HCT116 (cell line): ENCODE measurements around the gene CCM2. TPM values are rescaled to one million over a fixed set of nuclear protein-coding genes. Genes with fewer than 3 reads are reported as not detected.

ENCODE experiments used
- ATAC-seq: fragments of 200-7000 bp; cut with Tn5 transposase; 2 replicates; pipeline ENCODE4 v1.9.1; 2020; ENCODE audit warnings: mild to moderate bottlenecking, moderate library complexity
- BruUV-seq: library from RNA; stranded (reverse); fragments of 400-500 nt; replicated peaks from 2 replicates; lab custom pipeline; 2021; lab: Mats Ljungman, UMichigan
- CTCF ChIA-PET: fragments of 300-600 bp; sonication (Branson Sonifier 250); formaldehyde crosslinking; loops from one replicate; lab custom pipeline; 2021; ENCODE audit warnings: antibody characterized with exemption; lab: Charles Lee
- POLR2A ChIA-PET: fragments of 300-600, 350-600 bp; sonication (Branson Sonifier 250); formaldehyde crosslinking; loops from one replicate; lab custom pipeline; 2021; ENCODE audit warnings: antibody characterized with exemption; lab: Charles Lee
- RAD21 ChIA-PET, 2 experiments: fragments of 300-600 bp; sonication (Branson Sonifier 250); formaldehyde crosslinking; loops; one replicate each; lab custom pipeline; 2023; ENCODE audit warnings: low total read pairs in 2 of 2; ENCODE audit not compliant: uncharacterized antibody in 2 of 2, unreplicated experiment in 2 of 2, low non-redundant PET in 1 of 2; lab: Charles Lee
- DNase-seq: peaks from one replicate; pipeline ENCODE4 v3.0.0-alpha.2; 2010; ENCODE audit warnings: low read depth, low spot score
- H2AFZ ChIP-seq: fragments of 200-600 bp; shearing (Covaris generic), sonication (generic); 2 replicates; pipeline ENCODE4 v1.6.1; 2017; ENCODE audit warnings: low read depth, mixed run types, mixed read lengths, antibody characterized with exemption, low read length; ENCODE audit not compliant: poor library complexity, severe bottlenecking
- H3K27ac ChIP-seq: 2 replicates; pipeline ENCODE4 v1.5.1; 2012; ENCODE audit warnings: low read depth, low read length
- H3K27me3 ChIP-seq: fragments of 200-600 bp; sonication (generic); 2 replicates; pipeline ENCODE4 v1.6.1; 2016; ENCODE audit warnings: mixed run types, low read length, mixed read lengths; ENCODE audit not compliant: insufficient read depth
- H3K36me3 ChIP-seq, 2 experiments: fragments of 200-500 bp in 1 of 2; fragments of 200-600 bp in 1 of 2; sonication (Bioruptor generic) in 1 of 2; sonication (generic) in 1 of 2; 2 replicates each; pipeline versions ENCODE4 v1.5.1 to v1.6.1; 2014 to 2016; ENCODE audit warnings: low read length in 2 of 2, inconsistent platforms in 1 of 2, mixed read lengths in 1 of 2, mixed run types in 1 of 2; ENCODE audit not compliant: insufficient read depth in 2 of 2, control insufficient read depth in 1 of 2
- H3K4me1 ChIP-seq, 2 experiments: fragments of 200-600 bp in 1 of 2; sonication (generic) in 1 of 2; 2 replicates each; pipeline versions ENCODE4 v1.5.1 to v1.6.1; 2012 to 2017; ENCODE audit warnings: low read length in 2 of 2, inconsistent platforms in 1 of 2, mild to moderate bottlenecking in 1 of 2, mixed read lengths in 1 of 2, mixed run types in 1 of 2, moderate library complexity in 1 of 2; ENCODE audit not compliant: insufficient read depth in 2 of 2, control insufficient read depth in 1 of 2
- H3K4me2 ChIP-seq: fragments of 200-600 bp; sonication (generic); 2 replicates; pipeline ENCODE4 v1.6.1; 2017; ENCODE audit warnings: mixed run types, low read length, mixed read lengths
- H3K4me3 ChIP-seq, 2 experiments: fragments of 200-600 bp in 1 of 2; sonication (generic) in 1 of 2; replicated peaks in 1 of 2; 2 replicates each; pipeline ENCODE4 v1.5.1; 2011 to 2016; ENCODE audit warnings: low read length in 2 of 2, control low read depth in 1 of 2, low read depth in 1 of 2, mild to moderate bottlenecking in 1 of 2, mixed read lengths in 1 of 2, mixed run types in 1 of 2
- H3K79me2 ChIP-seq: fragments of 200-600 bp; sonication (generic); 2 replicates; pipeline ENCODE4 v1.6.1; 2017; ENCODE audit warnings: mild to moderate bottlenecking, mixed run types, low read length, moderate library complexity, mixed read lengths; ENCODE audit not compliant: insufficient read depth
- H3K9ac ChIP-seq: fragments of 200-600 bp; sonication (generic); 2 replicates; pipeline ENCODE4 v1.6.1; 2016; ENCODE audit warnings: low read length, mixed read lengths
- H3K9me2 ChIP-seq: fragments of 200-600 bp; sonication (generic), shearing (Covaris generic); 2 replicates; pipeline ENCODE4 v1.6.1; 2017; ENCODE audit warnings: mixed run types, mild to moderate bottlenecking, moderate library complexity; ENCODE audit not compliant: insufficient read depth
- H3K9me3 ChIP-seq, 2 experiments: fragments of 200-500 bp in 1 of 2; fragments of 200-600 bp in 1 of 2; sonication (Bioruptor generic) in 1 of 2; sonication (generic) in 1 of 2; 2 replicates each; pipeline ENCODE4 v1.6.1; 2014 to 2017; ENCODE audit warnings: low read length in 2 of 2, mixed read lengths in 2 of 2, inconsistent platforms in 1 of 2, low read depth in 1 of 2, mild to moderate bottlenecking in 1 of 2, mixed run types in 1 of 2, moderate library complexity in 1 of 2; ENCODE audit not compliant: control insufficient read depth in 1 of 2, insufficient read depth in 1 of 2
- H4K20me1 ChIP-seq: fragments of 200-600 bp; sonication (generic), shearing (Covaris generic); 2 replicates; pipeline ENCODE4 v1.6.1; 2017; ENCODE audit warnings: mixed run types, mild to moderate bottlenecking, moderate library complexity; ENCODE audit not compliant: insufficient read depth
- ATF3 ChIP-seq: IDR thresholded peaks from 2 replicates; pipeline ENCODE4 v1.6.1; 2012
- CBX3 ChIP-seq: IDR thresholded peaks from 2 replicates; pipeline ENCODE4 v1.6.1; 2012; ENCODE audit warnings: low read depth
- CEBPB ChIP-seq: IDR thresholded peaks from 2 replicates; pipeline ENCODE4 v1.6.1; 2012; ENCODE audit warnings: low read depth
- EGR1 ChIP-seq: IDR thresholded peaks from 2 replicates; pipeline ENCODE4 v1.6.1; 2012; ENCODE audit warnings: low read depth
- EZH2 ChIP-seq: fragments of 200-600 bp; sonication (generic); IDR thresholded peaks from 2 replicates; pipeline ENCODE4 v1.6.1; 2017; ENCODE audit warnings: antibody characterized with exemption, mixed run types
- EZH2phosphoT487 ChIP-seq: fragments of 200-600 bp; IDR thresholded peaks from 2 replicates; pipeline ENCODE4 v1.6.1; 2018; ENCODE audit warnings: antibody characterized with exemption, borderline replicate concordance
- FOSL1 ChIP-seq: IDR thresholded peaks from 2 replicates; pipeline ENCODE4 v1.6.1; 2012; ENCODE audit warnings: low read depth
- MAX ChIP-seq: IDR thresholded peaks from 2 replicates; pipeline ENCODE4 v1.6.1; 2012
- POLR2A ChIP-seq: IDR thresholded peaks from 2 replicates; pipeline ENCODE4 v1.7.0; 2011; ENCODE audit warnings: borderline replicate concordance; ENCODE audit not compliant: insufficient read depth, insufficient read length; ENCODE audit errors: extremely low read depth
- POLR2AphosphoS5 ChIP-seq: IDR thresholded peaks from 2 replicates; pipeline ENCODE4 v1.6.1; 2011; ENCODE audit warnings: mild to moderate bottlenecking, low read depth, low read length, moderate library complexity
- RAD21 ChIP-seq: IDR thresholded peaks from 2 replicates; pipeline ENCODE4 v1.6.1; 2012; ENCODE audit warnings: low read depth, mild to moderate bottlenecking
- REST ChIP-seq: IDR thresholded peaks from 2 replicates; pipeline ENCODE4 v1.6.1; 2012; ENCODE audit warnings: low read depth
- SIN3A ChIP-seq: IDR thresholded peaks from 2 replicates; pipeline ENCODE4 v1.6.1; 2012; ENCODE audit warnings: low read depth
- SRF ChIP-seq: IDR thresholded peaks from 2 replicates; pipeline ENCODE4 v1.6.1; 2012; ENCODE audit warnings: low read depth
- ZFX ChIP-seq: fragments of 450-650 bp; IDR thresholded peaks from 2 replicates; pipeline ENCODE4 v1.6.1; 2017
- ZNF274 ChIP-seq: fragments of 200-500 bp; sonication (Bioruptor generic); IDR thresholded peaks from 2 replicates; pipeline ENCODE4 v1.6.1; 2014; ENCODE audit warnings: mild to moderate bottlenecking, low read depth, low read length, inconsistent platforms
- intact Hi-C: fragments of 100-400 bp; cut with micrococcal nuclease; formaldehyde crosslinking; loops from 2 replicates; pipeline ENCODE4 v1.10.0; 2022
- total RNA-seq: library from RNA; stranded (reverse); gene quantifications from one replicate; pipeline ENCODE4 v1.2.1, GENCODE V29; 2021; ENCODE audit not compliant: unreplicated experiment

CCM2 gene
- total RNA-seq, 1 experiment from 2014 or later, result 34.4 TPM

DNA sequence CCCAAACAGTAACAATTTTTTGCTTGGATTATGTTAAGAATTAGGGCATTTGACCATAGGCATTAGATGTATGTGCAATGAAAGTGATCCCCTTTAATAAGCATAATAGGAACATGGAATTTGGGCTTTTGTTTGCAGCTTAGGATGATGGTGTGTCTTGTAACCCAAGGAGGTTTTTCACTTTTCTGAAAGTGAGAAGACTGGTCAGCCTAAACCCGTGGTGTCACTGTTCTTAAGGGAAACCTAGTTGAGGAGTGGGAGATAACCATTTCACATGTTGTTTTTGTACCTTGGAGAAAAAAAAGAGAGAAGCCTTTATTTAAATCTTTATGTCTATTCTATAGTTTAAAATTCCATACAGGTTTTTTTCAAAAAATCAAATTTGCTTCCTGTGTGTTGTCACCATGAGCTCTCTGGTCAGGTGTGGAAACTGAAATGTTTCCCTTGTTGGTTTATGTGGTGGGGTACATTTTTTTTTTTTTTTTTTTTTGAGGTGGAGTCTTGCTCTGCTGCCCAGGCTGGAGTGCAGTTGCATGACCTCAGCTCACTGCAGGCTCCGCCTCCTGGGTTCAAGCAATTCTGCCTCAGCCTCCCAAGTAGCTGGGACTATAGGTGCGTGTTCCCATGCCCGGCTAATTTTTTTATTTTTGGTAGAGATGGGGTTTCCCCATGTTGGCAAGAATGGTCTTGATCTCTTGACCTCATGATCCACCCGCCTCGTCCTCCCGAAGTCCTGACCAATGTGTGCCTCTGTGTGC lies 7.7 kb downstream of the CCM2 start (continued):
- no peak for TF ChIP-seq MAX
- TF ChIP-seq SRF, result no peak
- TF ChIP-seq, all 23 proteins: peak for 0

DNA sequence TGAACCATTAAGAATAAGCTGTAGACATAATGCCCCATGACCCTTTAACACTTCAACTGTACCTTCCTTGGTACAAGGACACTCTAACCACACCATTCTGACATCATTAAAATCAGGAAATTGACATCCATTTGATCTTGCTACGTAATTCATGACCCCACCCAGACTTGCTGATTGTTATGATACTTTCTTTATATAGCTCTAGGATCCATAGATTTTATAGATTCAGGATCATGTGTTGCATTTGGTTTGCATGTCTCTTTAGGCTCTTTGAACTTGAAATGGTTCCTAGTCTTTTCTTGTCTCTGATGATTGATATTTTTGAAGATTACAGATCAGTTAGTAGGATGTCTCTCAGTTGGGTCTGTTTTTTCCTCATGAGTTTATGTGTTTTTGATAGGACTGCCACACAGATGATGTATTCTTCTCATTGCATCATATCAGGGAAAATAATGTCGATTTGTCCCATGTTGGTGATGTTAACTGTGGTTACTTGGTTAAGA lies 13.5 kb downstream of the CCM2 start:
- H2AFZ ChIP-seq, result no peak overlapping the region
- no peak for TF ChIP-seq EGR1
- ChIA-PET CTCF (no interaction called here), POLR2A (no interaction called here), RAD21 (no interaction called here)
- no peak overlapping the region for H3K9ac ChIP-seq
- H3K9me2 ChIP-seq, result no peaks in the 10 kb centered on the region
- no peaks in the 10 kb centered on the region for H4K20me1 ChIP-seq
- no peaks in the 10 kb centered on the region for H3K4me1 ChIP-seq
- H3K9me3 ChIP-seq, result peaks cover 0 to 4% of the 10 kb centered on the region in 2 experiments; a peak in 1 of 4 replicates
- intact Hi-C loops, result no loop called here
- H3K27ac ChIP-seq, result no peak overlapping the region
- no peak for DNase-seq
- no peaks in the 10 kb centered on the region for H3K27me3 ChIP-seq
- ATAC-seq, result no peak
- H3K79me2 ChIP-seq, result peaks cover 16% of the 10 kb centered on the region
- no peaks in the 10 kb centered on the region for H3K36me3 ChIP-seq
- H3K4me2 ChIP-seq, result no peak overlapping the region
- no TSS peak for BruUV-seq
- H3K4me3 ChIP-seq, result no peak overlapping the region

DNA sequence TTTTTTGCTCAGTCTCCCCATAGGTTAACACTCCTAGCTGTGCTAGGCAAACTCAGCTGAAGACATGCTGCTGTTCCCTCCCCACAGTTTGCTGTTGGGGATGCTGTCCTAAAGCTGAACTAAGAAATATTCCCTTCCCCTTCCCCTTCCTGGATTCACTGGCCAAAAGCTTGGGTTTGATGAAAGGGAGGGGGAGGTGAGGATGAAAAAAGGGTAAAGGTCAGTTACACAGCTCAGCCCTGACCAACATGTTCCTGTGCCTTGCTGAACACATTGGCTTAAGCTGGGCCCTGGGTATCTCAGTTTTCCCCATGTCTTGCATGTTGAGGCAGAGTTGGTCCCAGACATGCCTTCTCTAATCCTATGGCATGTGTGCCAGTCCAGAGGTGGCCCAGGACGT lies 15.3 kb downstream of the CCM2 start:
- Histone ChIP-seq H4K20me1 (no peaks in the 10 kb centered on the region), H3K36me3 (no peaks in the 10 kb centered on the region), H3K4me3 (no peak overlapping the region), H2AFZ (no peak overlapping the region), H3K9me2 (no peaks in the 10 kb centered on the region), H3K79me2 (peaks cover 16% of the 10 kb centered on the region), H3K4me2 (no peak overlapping the region), H3K4me1 (no peaks in the 10 kb centered on the region), H3K9me3 (peaks cover 0 to 4% of the 10 kb centered on the region in 2 experiments; a peak in 1 of 4 replicates), H3K9ac (no peak overlapping the region), H3K27ac (no peak overlapping the region), H3K27me3 (no peaks in the 10 kb centered on the region)
- CTCF ChIA-PET, result no interaction called here
- POLR2A ChIA-PET, result no interaction called here
- no peak for DNase-seq
- intact Hi-C loops, result no loop called here
- BruUV-seq, result no TSS peak
- RAD21 ChIA-PET, result no interaction called here
- ATAC-seq, result no peak
- no peak for TF ChIP-seq EZH2
- no peak for TF ChIP-seq POLR2AphosphoS5
- TF ChIP-seq EZH2phosphoT487, result no peak
- no peak for TF ChIP-seq SIN3A
- no peak for TF ChIP-seq CEBPB
- TF ChIP-seq MAX, result no peak
- no peak for TF ChIP-seq REST
- no peak for TF ChIP-seq RAD21
- TF ChIP-seq ZFX, result no peak
- no peak for TF ChIP-seq ZNF274
- TF ChIP-seq EGR1, result no peak
- TF ChIP-seq ATF3, result no peak
- no peak for TF ChIP-seq CBX3
- TF ChIP-seq FOSL1, result no peak
- TF ChIP-seq POLR2A, result no peak
